GM12878 (cell line): ENCODE measurements around the gene DNAH9. TPM values are rescaled to one million over a fixed set of nuclear protein-coding genes. Genes with fewer than 3 reads are reported as not detected.

Source experiments
- ATAC-seq: fragments of 200-7000 bp; cut with Tn5 transposase; 3 replicates; pipeline ENCODE4 v1.9.1; 2020; ENCODE audit warnings: mild to moderate bottlenecking, moderate library complexity
- BruUV-seq: library from RNA; stranded (reverse); fragments of 400-500 nt; replicated peaks from 2 replicates; lab custom pipeline; 2021; lab: Mats Ljungman, UMichigan
- CTCF ChIA-PET: fragments of 300-600 bp; sonication (Branson Sonifier 250); formaldehyde crosslinking; extraction: SDS; loops from one replicate; lab custom pipeline; 2021; ENCODE audit warnings: inconsistent platforms; lab: Yijun Ruan, JAX
- POLR2A ChIA-PET: fragments of 350-600 bp; formaldehyde crosslinking; extraction: SDS; loops from one replicate; lab custom pipeline; 2021; ENCODE audit warnings: inconsistent platforms; lab: Charles Lee
- RAD21 ChIA-PET: fragments of 300-600 bp; sonication (Branson Sonifier 250); formaldehyde crosslinking; loops from one replicate; lab custom pipeline; 2023; ENCODE audit warnings: antibody characterized with exemption; ENCODE audit not compliant: unreplicated experiment; lab: Charles Lee
- SMC1A ChIA-PET: fragments of 300-600 bp; sonication (Branson Sonifier 250); formaldehyde crosslinking; loops from one replicate; lab custom pipeline; 2023; ENCODE audit not compliant: unreplicated experiment, uncharacterized antibody; lab: Charles Lee
- DNase-seq: peaks from one replicate; pipeline ENCODE4 v3.0.0-alpha.2; 2011; ENCODE audit warnings: low read depth, low spot score
- FAIRE-seq: peaks from 3 replicates; lab custom pipeline; 2011; peaks lifted over from hg19 to GRCh38; lab: Jason Lieb, UNC
- H2AFZ ChIP-seq: 2 replicates; pipeline ENCODE4 v1.6.0; 2011; ENCODE audit warnings: low read depth, low read length, control low read depth; ENCODE audit not compliant: control insufficient read depth
- H3K27ac ChIP-seq: 2 replicates; pipeline ENCODE4 v1.5.1; 2011; ENCODE audit warnings: control low read depth; ENCODE audit not compliant: control insufficient read depth, insufficient read depth
- H3K27me3 ChIP-seq, 2 experiments: replicated peaks in 1 of 2; 2 replicates each; pipeline versions ENCODE4 v1.6.0 to v1.6.1; 2011; ENCODE audit warnings: low read length in 1 of 2; ENCODE audit not compliant: control insufficient read depth in 2 of 2, insufficient read depth in 2 of 2
- H3K36me3 ChIP-seq, 2 experiments: 2 replicates each; pipeline ENCODE4 v1.5.1; 2011; ENCODE audit warnings: low read length in 1 of 2; ENCODE audit not compliant: control insufficient read depth in 2 of 2, insufficient read depth in 2 of 2
- H3K4me1 ChIP-seq: 2 replicates; pipeline ENCODE4 v1.6.1; 2011; ENCODE audit warnings: mild to moderate bottlenecking, low read length, moderate library complexity, mixed read lengths; ENCODE audit not compliant: control insufficient read depth, insufficient read depth
- H3K4me2 ChIP-seq: 2 replicates; pipeline ENCODE4 v1.6.0; 2011; ENCODE audit warnings: control low read depth; ENCODE audit not compliant: control insufficient read depth, insufficient read depth
- H3K4me3 ChIP-seq: fragments of 200-600 bp; sonication (generic); 2 replicates; pipeline ENCODE4 v1.5.1; 2016
- H3K79me2 ChIP-seq: 2 replicates; pipeline ENCODE4 v1.6.0; 2011; ENCODE audit warnings: low read length; ENCODE audit not compliant: control insufficient read depth, insufficient read depth
- H3K9ac ChIP-seq: 2 replicates; pipeline ENCODE4 v1.8.0; 2011; ENCODE audit warnings: low read length, control low read depth, mixed read lengths; ENCODE audit not compliant: control insufficient read depth, insufficient read depth
- H3K9me3 ChIP-seq: replicated peaks from 3 replicates; pipeline ENCODE4 v1.5.1; 2011; ENCODE audit warnings: mild to moderate bottlenecking, low read length; ENCODE audit not compliant: control insufficient read depth, insufficient read depth
- H4K20me1 ChIP-seq: 2 replicates; pipeline ENCODE4 v1.6.0; 2011; ENCODE audit not compliant: control insufficient read depth, insufficient read depth
- ATF3 ChIP-seq: IDR thresholded peaks from 2 replicates; pipeline ENCODE4 v1.6.1; 2011; ENCODE audit warnings: low read depth, mild to moderate bottlenecking, low read length, moderate library complexity, borderline replicate concordance; ENCODE audit errors: extremely low read depth
- CEBPB ChIP-seq, 2 experiments: fragments of 150-350 bp in 1 of 2; IDR thresholded peaks; 2 replicates each; pipeline ENCODE4 v1.6.1; 2012 to 2014; ENCODE audit warnings: low read depth in 2 of 2, low read length in 2 of 2, borderline replicate concordance in 1 of 2, inconsistent platforms in 1 of 2
- CREB1 ChIP-seq: IDR thresholded peaks from 2 replicates; pipeline ENCODE4 v1.6.1; 2012; ENCODE audit warnings: low read depth, mild to moderate bottlenecking, inconsistent platforms
- ELK1 ChIP-seq: IDR thresholded peaks from 2 replicates; pipeline ENCODE4 v1.6.1; 2012; ENCODE audit warnings: low read depth, low read length, improper control_type of control experiment
- MXI1 ChIP-seq: fragments of 150-350 bp; IDR thresholded peaks from 2 replicates; pipeline ENCODE4 v1.6.1; 2011; ENCODE audit warnings: low read depth, mild to moderate bottlenecking, inconsistent platforms, low read length, improper control_type of control experiment
- NRF1 ChIP-seq: conservative IDR thresholded peaks from 2 replicates; pipeline ENCODE4 v1.6.1; 2011; ENCODE audit warnings: mild to moderate bottlenecking, low read depth, low read length, improper control_type of control experiment
- STAT1 ChIP-seq: fragments of 450-650 bp; conservative IDR thresholded peaks from 2 replicates; pipeline ENCODE4 v1.6.1; 2014; ENCODE audit warnings: antibody characterized with exemption, mild to moderate bottlenecking
- WGBS: methylation state at CpG from one replicate; pipeline ENCODE4 v1.1.6; 2016; ENCODE audit warnings: low lambda C conversion rate; ENCODE audit not compliant: insufficient replicate concordance, insufficient coverage; ENCODE audit errors: missing lambda C conversion rate; 5-methylcytosine and 5-hydroxymethylcytosine counted together
- in situ Hi-C: fragments of 300-500 bp; cut with MboI; formaldehyde crosslinking; loops from 9 replicates; pipeline ENCODE4 v1.14.3; 2018; ENCODE audit warnings: mixed read lengths
- intact Hi-C: fragments of 100-400 bp; cut with micrococcal nuclease; formaldehyde crosslinking; loops from one replicate; pipeline ENCODE4 v1.14.2; 2022; ENCODE audit not compliant: unreplicated experiment
- polyA plus RNA-seq, 11 experiments: library from polyadenylated mRNA; depleted of rRNA in 4 of 11; unstranded in 6 of 11; stranded (reverse) in 5 of 11; fragments of >200 nt; fragmentation: Nextera tagmentation in 4 of 11; fragmentation: Illumina TruSeq in 1 of 11; extraction: Ambion mirVana in 4 of 11; extraction: Trizol in 1 of 11; gene quantifications; 1 replicate in 1 of 11; 2 replicates in 10 of 11; pipeline versions ENCODE4 v1.2.1 to v1.2.3, GENCODE V29; 2011 to 2016; ENCODE audit warnings: inconsistent platforms in 2 of 11, missing spikeins in 2 of 11, low read depth in 1 of 11
- total RNA-seq, 4 experiments: library from RNA; depleted of rRNA in 3 of 4; stranded (reverse); fragments of >200 nt in 3 of 4; fragmentation: Illumina TruSeq in 1 of 4; extraction: Trizol in 1 of 4; gene quantifications; 2 replicates each; pipeline versions ENCODE4 v1.2.1 to v1.2.3, GENCODE V29; 2013 to 2021

DNAH9 gene
- total and polyA plus RNA-seq, 10 of the 15 experiments (the other 5 are each of a cell fraction or from before 2014, with no cell fraction given) = 0.10 to 0.40 (median 0.19) TPM; not detected in 7

- ChIA-PET RAD21 (no interaction called here), SMC1A (no interaction called here), CTCF (no interaction called here), POLR2A (no interaction called here)
- Histone ChIP-seq H3K9ac (no peak overlapping the region), H3K36me3 (no peaks in the 10 kb centered on the region), H3K27me3 (no peaks in the 10 kb centered on the region), H3K4me2 (no peak overlapping the region), H2AFZ (no peak overlapping the region), H4K20me1 (no peaks in the 10 kb centered on the region), H3K4me1 (no peaks in the 10 kb centered on the region), H3K9me3 (no peaks in the 10 kb centered on the region; the same call in 2 of the 3 replicates), H3K27ac (no peak overlapping the region), H3K4me3 (no peak overlapping the region), H3K79me2 (no peaks in the 10 kb centered on the region)
- TF ChIP-seq CEBPB (IDR thresholded peaks at IDR 0.05; ENCODE audit: borderline replicate concordance in 1 of 2, low read depth in 2 of 2, low read length in 2 of 2) (no peak), ATF3 (no peak), ELK1 (no peak), NRF1 (no peak), CREB1 (no peak), STAT1 (no peak), MXI1 (no peak)
- 32% methylated on average over 3 of the region's 3 CpGs for WGBS
- in situ Hi-C loops (no loop called here), intact Hi-C loops (no loop called here)
- ATAC-seq = no peak
- no peak for DNase-seq
- no TSS peak for BruUV-seq
- FAIRE-seq = no peak
Measured at GRCh38 chr17:11651089-11651488, 52.8 kb downstream of the DNAH9 start.
